ENCODE results near the gene FAM124B.

FAM124B gene

GRCh38 chr2:224333726-224334482 lies 68.0 kb downstream of the FAM124B start:
- no peak for TF ChIP-seq CTCF (IDR thresholded peaks at IDR 0.05; ENCODE audit: extremely low read depth, missing control alignments)
- no peak for DNase-seq (ENCODE audit: low spot score)

DNA sequence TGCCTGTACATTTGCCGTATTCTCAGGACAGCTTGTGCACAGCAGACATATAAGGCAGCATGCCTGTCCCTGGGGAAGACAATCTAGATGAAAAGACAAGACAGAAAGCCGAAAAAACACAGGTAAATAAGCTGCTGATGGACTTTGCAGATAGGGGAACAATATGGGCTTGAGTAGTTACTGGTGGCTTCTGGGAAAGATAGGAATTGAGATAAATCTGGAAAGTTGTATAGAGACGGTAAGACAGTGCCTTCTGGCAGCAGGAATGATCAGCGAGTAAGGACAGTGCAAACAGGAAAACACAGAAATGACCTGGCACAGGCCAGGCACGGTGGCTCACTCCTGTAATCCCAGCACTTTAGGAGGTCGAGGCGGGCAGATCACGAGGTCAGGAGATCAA lies 70.2 kb downstream of the FAM124B start:
- no peak for DNase-seq (ENCODE audit: low spot score)
- no peak for TF ChIP-seq CTCF (IDR thresholded peaks at IDR 0.05; ENCODE audit: extremely low read depth, missing control alignments)

DNA sequence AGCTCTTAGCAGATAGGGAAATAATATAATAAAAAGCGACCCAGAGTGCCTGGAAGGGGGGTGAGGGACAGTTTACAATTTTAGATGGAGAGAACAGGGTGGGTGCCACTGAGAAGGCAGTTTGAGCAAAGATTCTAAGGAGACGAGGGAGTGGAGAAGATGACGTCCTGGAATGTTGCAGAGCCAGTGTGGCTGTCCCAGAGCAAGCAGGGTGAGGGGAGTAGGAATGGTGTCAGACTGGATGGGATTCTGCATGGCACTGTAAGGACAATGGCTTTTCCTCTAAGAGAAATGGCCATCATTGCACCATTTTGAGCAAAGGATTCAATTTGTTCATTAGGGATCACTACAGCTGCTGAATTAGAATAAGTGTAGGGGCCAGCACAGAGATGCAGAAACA lies 73.1 kb downstream of the FAM124B start:
- no peak for TF ChIP-seq CTCF (IDR thresholded peaks at IDR 0.05; ENCODE audit: extremely low read depth, missing control alignments)
- no peak for DNase-seq (ENCODE audit: low spot score)

Data from GM20000 (cell line).